SK-MEL-5 (cell line): ENCODE results near the gene PCSK1. TPM values are rescaled to one million over a fixed set of nuclear protein-coding genes. Genes with fewer than 3 reads are reported as not detected.
A peak's percentile ranks its signal among the peaks of the same experiment; 100 is the strongest.
"Not testable (repeated sequence)": the region's sequence is repeated elsewhere in the genome, so short reads cannot be mapped to it uniquely, and the experiment has no call there.

ENCODE experiments used
- DNase-seq: peaks from one replicate; pipeline ENCODE4 v3.0.0-alpha.2; 2016; ENCODE audit warnings: low read depth, low spot score
- in situ Hi-C: cut with HindIII; loops from 2 replicates; pipeline ENCODE4 v1.10.0; 2016; ENCODE audit warnings: low sequenced_read_pairs, high pct_unique_total_duplicates, low pct_unique_long_range_greater_than_20kb
- total RNA-seq: library from RNA; depleted of rRNA; stranded (reverse); fragments of >200 nt; shearing (Covaris generic); gene quantifications from 2 replicates; pipeline ENCODE4 v1.2.3, GENCODE V29; 2014

PCSK1 gene
- total RNA-seq, 1 experiment from 2014 or later = 10.9 TPM

DNA sequence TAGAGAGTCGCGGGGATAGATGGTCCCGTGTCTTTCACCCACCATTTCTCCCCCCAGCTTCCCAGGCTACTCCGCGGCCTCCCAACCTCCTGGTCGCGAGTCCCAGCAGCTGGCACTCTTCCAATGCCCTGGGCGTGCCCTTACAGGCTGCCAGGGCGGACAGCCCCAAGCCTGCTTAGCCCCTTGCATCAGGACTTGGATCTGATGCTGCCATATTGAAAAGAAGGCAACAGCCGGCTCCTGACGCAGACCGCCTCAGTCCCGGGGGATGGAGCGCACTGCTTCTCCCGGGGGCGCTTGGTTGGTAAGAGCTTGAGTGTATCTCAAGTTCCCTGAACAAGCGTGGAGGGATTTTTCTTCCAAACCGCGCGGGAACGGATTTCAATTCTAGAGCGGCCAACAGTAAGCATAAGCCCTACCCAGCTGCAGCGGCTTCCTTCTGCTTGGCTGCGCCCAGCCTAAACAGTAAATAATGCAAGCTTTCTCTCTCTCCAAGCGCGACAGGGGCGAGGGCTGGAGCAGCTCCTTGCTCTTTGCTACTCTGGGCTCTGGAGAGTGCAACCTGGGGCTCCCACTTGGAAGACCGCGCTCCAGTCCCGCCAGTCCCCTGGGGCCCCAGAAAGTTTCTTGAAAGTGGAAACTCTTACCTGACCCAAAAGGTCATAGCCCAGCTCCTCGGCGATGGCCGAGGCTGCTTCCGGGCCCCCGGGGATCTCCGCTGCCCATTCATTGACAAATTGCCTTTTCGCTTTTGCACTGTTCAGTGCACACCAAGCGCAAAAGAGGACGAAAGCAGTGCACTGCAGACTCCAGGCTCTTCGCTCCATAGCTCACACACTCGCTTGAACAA lies 607 bp downstream of the PCSK1 start:
- in situ Hi-C loops = no loop called here

DNA sequence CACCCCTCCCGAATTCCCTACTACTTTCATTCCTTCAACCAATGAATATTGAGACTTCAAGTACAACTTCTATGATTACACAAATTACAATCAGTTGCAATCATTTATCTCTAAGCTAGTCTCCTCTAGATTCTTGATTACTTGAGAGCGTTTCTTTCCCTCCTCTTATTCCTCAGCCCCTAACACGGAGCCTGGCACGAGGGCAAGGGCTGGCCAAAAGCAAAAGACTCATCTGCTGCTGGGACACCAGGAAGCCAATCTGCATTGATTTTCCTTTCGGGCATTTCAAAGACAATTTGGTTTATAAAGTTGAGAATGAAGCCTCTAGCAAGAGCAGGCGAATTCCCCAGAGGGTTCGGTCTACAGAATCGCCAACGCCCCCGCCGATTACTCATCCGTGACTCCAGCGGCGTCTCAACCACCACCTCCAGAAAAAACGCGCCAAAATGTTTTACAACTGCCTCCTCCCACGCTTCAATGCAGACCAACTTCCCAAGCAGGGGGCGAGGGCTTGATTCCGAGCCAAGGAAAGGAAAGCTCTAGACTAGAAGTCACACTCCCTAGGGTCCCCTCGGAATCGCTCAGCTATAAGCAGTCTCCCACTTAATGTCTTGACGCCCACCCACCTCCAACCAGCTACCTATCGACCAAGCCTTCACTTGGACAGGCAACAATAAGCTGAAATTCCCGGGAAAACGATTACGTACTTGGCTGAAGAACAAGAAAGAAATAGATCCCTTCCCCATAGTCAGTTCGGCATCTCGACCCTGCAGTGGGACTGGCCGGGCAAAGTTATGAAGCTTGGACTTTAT lies 1.5 kb downstream of the PCSK1 start:
- peak; percentile 28 for DNase-seq
- in situ Hi-C loops = no loop called here

More for the DNA sequence above, 607 bp downstream of the PCSK1 start:
- peak; percentile 25 for DNase-seq

DNA sequence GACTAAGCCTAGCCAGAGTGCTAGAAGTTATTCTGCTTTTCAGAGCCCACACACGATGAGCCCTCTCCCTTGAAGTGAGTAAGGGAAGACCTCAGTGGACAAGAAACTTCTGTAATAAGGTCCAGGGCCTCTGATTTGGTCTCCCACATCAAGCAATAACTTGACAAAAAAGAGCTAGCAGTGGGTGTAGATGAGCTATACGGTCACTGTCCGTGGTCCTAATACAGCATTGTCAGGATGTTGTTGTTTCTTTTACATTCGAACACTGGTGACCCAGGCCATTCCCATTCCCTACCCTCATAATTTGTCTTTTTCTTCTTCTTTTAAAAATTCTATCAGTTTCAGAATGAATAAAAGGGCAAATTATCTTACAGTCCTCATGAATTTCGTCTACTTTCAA lies 5.2 kb downstream of the PCSK1 start:
- in situ Hi-C loops = no loop called here
- DNase-seq = peak; percentile 7

DNA sequence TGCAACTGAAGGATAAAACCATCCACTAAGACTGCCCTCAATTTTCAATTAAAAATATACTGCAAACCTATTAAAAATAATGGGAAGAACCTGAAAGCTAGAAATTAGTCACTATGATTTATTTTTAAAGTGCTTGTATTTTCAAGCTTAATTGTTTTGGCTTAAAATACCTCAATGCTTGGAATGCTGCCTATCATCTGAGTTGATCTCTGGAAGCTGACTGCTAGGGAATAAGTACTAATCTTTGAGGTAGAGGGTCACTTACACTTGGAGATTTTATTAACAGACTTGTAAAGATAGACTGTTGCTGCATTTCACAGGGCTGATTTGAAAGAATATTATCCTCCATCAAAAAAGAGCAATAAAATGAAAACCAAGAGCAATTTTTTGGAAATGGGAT lies 6.2 kb downstream of the PCSK1 start:
- no peak for DNase-seq
- in situ Hi-C loops = no loop called here

DNA sequence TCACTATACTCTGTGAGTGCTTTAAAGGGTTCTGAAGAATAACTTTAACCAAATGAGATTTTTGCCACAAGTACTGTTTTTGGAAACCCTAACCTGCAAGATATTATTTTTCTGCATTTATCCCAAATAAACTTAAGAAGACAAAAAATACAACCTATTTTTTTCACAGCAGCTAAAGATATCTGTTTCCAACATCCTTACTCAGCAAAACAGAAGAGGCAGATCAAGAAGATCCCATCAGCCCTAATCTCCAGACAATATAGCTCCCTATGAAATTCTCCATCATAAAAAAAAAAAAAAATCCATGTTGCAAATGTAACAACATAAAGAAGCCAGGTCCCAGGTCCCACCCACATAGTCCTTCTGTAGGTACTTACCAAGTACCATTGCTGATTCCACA lies 7.6 kb downstream of the PCSK1 start:
- in situ Hi-C loops = no loop called here
- no peak for DNase-seq

DNA sequence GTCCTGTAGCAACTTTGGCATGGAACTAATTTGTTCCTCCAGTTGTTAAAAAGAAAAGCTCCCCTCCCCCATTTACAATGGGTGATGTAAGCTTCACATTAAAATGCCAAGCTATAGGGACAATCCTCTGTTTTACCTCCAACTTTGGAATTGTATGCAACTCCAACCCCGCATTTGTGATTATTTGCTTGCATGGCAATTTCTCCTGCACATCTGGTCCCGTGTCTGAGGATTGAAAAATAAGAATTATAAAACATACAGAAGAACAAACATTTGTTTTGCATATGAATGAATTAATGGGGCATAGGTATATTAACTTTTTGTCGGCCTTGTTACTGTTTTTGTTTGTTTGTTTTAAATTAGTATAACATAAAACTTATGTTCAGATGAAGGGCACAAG lies 17.2 kb downstream of the PCSK1 start:
- no peak for DNase-seq
- in situ Hi-C loops = no loop called here

DNA sequence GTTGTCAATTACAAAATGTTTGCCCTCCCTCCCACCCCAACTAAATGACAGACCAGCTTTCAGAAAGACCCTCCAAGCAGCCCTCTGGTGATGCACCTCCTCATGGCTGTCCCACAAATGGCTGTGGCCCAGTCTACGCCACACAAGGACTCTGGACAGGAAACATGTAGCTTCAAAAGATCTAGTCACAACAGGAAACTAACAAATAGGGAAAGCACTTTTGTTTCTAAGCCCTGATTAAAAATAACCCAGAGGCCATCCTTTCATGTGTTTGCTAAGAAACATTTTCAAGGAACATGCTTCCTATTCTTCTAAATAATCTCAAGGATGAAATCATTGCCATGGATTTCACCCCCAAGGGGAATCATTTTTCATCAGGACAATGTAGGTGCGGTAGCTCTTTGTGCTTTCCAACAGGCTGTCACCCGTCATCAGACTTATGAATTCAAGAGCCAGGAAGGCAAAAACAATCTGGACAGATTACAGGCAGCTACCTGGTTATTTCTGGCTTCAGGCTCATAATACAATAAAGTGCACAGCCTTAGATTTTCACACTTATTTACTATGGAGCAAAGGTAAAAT lies 20.1 kb downstream of the PCSK1 start:
- in situ Hi-C loops = no loop called here
- DNase-seq = no peak

DNA sequence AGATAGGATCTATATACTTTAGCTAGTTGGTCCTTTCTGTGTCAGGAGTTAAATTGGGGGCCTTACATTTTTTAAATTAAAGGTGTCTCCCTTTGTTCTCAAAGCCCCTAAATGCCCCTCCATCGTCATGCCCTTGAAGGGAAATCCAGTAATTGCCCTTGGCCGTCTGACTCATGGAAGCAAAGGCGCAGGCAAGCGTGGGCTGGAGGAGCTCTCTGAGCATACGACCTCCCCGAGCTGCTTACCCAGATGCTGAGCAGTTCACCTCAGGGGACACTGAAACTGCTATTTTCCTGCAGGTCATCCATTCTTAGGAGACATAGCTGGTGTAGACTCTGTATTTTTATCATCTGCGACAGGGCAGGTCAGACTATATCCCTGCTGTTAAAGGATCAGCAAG lies 23.0 kb downstream of the PCSK1 start:
- in situ Hi-C loops = no loop called here
- DNase-seq = no peak

DNA sequence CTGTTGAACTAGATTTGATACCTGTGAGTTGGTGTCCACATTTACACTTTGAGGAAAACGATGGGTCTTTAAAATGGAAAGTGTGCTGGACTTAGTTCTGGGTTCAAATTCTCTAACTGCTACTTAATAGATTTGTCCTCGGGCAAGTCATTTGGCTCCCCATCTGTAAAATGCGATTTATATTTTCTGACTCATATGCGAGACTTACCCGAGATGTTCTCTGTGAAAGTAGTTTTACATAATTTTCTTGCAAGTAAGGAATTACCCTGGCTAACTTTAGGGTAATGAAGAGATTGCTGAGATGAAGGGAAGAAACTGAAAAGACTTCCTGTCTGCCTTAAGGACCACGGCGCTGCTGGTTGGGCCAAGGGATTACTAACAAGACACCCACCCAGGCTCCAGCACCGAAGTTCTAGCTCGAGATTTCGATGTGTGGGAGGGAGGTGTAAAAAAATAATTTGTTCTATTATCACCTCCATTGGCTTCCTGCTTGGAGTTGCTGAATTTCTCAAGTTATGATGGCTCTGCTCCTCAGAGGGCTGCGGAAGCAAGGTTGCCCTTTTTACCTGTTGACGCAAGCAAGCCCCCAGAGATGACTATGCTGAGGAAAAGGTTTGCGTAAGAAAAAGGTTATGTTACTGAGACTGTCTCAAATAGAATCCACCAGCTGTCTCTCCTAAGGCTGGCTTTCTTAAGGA lies 24.1 kb downstream of the PCSK1 start:
- in situ Hi-C loops = no loop called here
- DNase-seq = no peak

DNA sequence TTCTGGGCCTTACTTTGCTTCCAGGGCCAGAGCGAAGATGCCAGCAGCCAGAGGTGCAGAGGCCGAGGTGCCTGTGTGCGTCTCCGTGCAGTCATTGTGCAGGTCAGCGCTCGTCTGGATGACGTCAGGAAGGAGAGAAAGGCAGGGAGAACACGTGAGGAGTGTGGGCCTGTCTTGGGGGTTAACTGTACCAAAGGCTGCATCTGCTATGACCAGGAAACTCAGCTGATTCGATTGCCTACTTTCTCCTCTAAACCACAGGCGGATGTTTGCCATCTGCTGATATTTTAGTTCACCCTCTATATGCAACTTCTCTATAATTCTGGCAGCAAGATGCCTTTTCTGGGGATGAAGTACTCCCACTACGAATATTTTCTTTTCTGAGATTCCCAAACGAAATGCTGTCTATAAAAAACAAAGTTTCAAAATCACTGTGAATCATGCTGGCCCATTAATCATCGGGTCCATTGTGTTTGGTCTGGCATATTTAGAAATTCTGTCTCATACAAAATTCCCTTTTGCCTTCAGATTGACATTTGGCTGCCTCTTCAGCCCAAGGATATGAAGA lies 24.8 kb downstream of the PCSK1 start:
- peak; percentile 61 for DNase-seq
- in situ Hi-C loops = no loop called here

DNA sequence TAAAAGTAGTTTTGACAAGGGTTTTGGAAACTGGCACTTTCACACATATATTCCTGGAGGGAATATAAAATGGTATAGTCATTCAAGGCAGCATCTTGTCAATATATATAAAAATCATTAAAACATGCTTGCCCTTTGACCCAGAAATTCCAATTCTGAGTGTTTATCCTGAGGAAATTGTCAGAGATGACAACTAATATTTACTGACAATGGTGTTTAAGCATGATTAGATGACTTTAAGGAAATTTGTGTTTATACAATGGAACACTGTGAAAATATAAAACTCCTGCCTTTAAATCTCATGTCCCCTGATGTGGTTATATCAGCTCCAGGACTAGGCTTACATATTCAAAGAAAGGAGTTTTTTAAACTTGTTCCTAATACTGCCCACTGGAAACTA lies 25.6 kb downstream of the PCSK1 start:
- in situ Hi-C loops = no loop called here
- no peak for DNase-seq

DNA sequence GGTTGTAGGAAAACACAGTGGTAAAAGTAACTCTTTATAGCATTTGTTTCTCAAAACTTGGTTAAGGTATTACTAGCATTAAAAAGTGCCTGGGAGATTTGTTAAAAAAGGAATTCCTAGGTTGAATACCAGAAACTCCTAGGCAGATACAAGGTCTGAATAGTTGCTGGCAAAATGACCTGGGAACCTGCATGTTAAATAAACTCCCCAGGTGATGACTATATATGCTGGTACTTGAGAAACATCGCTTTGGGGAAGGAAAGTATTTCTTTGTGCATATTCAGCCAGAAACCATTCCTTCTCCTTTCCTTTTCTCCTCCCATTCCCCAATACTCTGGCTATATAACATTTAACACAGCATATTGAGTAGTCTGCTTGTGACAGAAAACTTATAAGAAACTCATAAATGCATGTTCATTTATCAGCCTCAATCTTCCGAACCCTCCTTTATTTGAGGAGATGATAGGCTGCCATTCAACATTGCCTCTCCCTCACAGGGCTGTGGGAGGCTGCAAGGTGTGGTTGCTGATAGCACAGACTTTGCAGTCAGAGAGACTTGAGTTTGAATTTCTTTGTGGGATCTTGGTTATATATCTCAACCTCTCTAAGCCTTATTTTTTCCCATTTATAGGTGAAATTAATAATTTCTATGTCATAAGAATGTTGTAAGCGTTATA lies 28.7 kb downstream of the PCSK1 start:
- DNase-seq = no peak
- in situ Hi-C loops = no loop called here

DNA sequence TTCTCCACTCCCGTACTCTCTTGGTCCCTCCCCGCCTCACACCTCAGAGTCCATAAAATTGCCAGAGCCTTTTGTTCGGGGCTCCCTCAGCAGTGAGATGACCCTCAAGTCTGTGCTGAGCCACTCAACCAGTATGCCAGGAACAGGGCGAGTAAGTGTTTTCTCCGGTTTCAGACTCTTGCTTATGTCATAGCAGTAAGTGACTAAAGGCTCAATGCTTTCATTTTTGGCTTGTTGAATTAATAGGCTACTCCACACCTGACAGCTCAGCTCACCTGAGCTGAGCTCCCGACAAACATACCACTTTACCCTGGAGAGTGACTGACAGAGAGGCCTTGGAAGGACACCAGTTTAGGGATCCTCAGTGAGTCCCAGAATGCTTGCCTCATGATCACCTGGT lies 30.5 kb downstream of the PCSK1 start:
- DNase-seq = no peak
- in situ Hi-C loops = no loop called here

DNA sequence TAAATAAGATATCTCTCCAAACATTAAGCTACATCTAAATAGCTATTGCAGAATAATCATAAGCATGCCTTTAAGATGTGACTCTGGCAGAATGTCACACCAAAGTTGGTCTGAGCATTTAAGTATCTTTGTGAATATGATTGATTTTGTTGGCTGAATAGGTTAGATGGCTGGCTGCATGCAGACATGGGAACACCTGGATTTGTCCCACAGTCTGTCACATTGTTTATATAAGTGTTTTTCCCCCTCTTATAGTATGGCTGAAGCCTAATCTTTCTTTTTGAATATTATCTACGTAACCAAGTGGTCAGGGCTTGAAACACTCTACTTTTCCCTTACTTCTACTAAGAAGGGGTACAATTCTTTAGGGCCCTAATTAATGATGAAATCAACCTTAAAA lies 36.2 kb downstream of the PCSK1 start:
- in situ Hi-C loops = no loop called here
- DNase-seq = no peak

DNA sequence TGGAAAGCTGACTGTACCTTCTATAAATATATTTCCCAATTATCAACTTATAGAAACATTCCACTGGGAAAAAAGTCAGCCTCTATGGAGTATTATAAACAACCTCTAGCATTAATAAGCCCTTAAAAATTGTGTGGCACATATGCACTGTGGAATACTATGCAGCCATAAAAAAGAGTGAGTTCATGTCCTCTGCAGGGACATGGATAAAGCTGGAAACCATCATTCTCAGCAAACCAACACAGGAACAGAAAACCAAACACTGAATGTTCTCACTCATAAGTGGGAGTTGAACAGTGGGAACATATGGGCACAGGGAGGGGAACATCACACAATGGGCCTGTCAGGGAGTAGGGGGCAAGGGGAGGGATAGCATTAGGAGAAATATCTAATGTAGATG lies 37.8 kb downstream of the PCSK1 start:
- DNase-seq, in situ Hi-C loops: not testable (repeated sequence)

DNA sequence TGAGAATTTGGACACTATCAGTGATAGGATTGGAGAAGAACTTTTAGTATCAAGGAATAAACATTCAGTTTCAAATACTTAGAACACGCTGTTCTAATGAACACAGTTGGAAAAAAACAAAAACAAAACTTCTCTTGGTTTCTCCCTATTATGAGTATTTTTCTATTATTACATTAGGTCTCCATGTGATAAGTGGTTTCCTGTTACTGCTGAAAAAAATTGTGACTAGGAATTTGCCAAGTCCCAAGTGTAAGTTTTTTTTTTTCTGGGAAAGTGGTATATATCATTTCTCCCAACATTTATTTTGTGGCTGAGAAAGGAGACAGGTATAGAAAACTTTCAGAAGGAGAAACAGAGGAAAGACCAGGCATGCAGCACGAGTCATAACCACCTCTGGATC lies 41.1 kb downstream of the PCSK1 start:
- no peak for DNase-seq
- in situ Hi-C loops = no loop called here

DNA sequence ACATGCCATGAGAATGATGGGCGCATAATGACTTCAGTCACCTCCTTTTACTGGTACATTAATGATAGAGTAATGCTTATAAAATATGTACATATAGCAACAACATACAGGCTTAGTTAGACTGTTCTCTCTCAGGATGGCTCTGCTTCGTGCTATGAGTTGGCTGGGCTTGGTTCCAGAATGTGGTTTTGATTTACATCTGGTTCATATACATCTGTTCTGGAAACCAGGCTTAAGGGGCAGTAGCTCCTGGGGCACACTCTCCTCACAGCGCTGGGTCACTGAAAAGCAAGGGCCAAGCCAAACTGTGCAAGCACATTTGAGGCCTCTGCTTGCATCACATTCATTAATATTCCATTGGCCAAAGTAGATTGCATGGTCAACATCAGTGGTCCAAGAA lies 44.9 kb downstream of the PCSK1 start:
- in situ Hi-C loops = no loop called here
- DNase-seq = no peak
